ENCODE measurements around the gene RGS14. TPM values are rescaled to one million over a fixed set of nuclear protein-coding genes. Genes with fewer than 3 reads are reported as not detected.

The RGS14 gene
- polyA plus RNA-seq, 3 donors, result 16.3 to 18.9 (median 17.4) TPM

DNA sequence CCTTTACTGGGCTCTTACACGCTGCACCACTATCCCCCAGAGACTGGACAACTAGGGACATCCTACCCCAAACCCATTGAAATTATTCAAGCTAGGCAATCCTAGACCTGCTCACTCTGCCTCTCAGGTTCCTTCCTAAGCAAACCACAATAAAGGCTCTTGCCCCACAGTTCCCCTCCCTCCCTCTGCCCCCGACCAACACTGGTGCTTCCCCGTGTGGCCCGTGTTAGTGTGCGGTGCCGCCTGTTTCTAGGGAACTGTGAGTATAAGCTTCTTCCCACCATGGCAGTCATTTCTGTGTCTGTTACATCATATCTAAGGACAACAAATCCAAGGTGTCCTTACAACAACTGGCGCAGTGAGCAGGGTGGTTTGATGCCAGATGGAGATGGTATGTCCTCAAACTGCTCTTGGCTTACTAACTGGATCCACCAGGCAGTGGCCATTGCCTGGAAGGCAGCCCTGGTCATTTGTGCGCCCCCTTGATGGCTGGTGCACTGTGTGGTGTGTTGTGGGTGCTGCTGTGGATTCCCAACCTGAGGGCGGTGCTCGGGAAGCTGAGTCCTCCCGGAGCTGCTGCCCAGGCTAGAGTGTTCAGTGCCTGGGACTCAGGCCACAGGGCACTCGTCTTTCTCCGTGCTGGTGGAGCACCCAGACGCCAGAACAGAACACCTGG is 37.7 kb upstream of the RGS14 start:
- no peak for DNase-seq

DNA sequence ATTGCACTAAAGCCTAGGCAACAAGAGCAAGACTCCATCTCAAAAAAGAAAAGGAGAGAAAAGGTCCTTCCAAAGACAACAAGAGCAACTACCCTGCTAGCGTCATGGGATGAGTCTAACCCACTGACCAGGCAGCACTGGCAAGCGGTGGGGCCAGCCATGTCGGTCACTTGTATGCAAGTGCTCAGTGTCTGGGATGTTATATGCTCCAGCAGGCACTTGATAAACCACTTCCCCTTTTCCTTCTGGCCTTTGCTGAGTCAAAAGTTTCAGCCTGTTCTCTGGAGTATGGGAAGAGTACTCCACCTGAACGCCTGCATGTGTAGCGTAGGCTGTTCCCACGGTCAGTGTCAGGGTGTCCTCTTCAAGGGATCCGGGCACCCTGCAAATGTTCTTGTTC is 36.8 kb upstream of the RGS14 start:
- no peak for DNase-seq

DNA sequence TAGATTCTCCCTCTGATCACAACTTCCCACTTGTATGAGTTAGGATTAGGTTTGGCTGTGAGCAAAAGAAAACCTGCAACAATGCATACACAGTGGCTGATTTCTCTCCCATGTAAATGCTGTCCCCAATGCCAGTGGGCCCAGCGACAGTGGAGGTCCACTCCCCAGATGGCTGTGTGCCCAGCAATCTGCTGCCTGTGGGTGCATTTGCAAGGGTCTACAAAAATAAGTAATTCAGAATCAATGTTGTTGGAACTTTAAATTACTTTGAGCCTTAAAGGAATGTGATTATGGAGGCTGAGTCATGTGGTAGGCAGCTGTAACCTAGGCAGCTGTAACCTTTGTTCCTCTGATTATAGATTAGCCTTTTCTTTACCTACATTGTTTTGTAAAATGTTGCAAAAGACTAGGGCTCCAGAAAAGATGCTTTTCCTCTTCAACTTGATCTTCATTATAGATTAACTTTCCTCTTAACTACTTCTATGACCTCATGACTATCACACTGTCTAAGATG is 31.8 kb upstream of the RGS14 start:
- no peak for DNase-seq

DNA sequence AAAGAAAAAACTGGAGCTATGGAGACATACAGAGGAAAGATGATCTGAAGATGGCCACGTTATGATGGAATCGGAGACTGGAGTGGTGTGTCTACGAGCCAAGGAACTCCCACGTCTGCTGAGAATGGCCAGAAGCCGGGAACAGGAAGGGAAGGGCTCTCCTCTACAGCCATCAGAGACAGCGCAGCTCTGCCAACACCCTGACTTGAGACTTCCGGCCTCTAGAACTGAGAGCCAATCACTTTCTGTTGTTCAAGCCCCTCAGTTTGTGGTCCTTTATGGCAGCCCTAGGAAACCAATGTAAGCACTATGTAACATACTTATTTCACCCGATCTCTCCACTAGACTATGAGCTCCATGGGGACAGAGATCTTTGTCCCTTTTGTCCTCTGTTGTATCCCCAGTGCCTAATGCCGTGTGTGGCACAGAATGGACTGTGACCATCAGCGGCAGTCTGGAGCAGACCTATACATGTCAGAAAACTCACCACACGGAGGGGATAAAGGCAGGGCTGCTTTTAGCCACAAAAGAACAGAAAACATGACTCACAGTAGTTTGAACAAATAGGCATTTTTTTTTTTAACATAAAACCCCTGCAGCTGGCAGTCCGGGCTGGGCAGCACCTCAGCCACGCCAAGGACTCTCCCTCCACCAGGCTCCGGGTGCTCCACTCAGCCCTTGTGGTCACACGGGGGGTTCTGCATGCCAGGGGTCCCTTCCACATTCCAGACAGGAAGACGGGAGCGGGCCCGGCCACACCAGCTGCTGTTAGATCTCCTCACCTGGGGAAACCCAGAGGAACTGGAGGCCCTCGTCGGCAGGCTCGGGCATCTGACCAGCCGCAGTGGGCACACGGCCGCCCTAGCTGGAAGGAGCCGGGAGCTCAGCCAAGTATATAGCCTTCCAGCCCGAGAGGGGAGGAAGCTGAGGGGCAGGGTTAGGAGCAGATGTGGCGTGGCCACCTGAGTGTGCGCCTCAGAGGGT is 29.9 kb upstream of the RGS14 start:
- no peak for DNase-seq

DNA sequence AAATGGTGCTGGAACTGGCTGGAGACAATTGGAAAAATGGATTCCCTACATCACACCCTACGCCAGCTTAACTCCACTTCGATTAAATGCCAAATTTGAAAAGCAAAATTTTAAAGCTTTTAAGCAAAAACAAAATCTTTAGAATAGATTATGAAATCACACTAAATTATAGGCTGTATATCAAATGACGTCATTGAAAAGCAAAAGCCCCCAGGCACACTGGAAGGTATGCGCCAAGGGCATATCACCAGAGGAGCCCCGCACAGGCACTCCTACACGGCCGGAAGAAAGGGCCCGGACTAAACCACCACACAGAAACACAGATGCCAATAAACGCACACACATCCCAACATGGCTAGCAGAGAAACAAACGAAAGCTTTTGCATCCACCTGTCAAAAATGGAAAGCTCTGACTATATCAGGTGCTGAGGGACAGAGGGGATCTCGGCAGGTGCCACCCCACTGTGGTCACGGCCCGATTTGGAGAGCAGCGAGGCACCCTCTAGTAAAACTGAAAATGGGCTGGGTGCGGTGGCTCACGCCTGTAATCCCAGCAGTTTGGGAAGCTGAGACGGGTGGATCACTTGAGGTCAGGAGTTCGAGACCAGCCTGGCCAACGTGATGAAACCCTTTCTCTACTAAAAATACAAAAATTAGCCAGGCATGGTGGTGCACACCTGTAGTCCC is 29.0 kb upstream of the RGS14 start:
- no peak for DNase-seq

DNA sequence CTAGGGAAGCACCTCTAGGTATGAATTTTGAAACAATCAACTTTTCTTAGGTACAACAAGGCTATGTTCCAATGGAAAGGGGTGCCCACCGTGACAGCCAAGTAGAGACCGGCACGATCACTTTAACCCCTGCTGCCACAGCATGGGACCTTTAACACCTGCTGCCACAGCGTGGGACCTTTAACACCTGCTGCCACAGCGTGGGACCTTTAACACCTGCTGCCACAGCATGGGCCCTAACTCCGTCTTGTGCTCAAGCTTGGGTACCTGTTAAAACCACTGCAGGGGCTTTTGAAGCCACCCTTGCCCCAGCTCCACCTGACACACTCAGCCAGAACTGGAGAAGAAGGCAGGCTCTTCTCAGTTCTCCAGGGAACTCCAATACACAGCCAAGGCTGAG is 27.8 kb upstream of the RGS14 start:
- DNase-seq, result no peak

DNA sequence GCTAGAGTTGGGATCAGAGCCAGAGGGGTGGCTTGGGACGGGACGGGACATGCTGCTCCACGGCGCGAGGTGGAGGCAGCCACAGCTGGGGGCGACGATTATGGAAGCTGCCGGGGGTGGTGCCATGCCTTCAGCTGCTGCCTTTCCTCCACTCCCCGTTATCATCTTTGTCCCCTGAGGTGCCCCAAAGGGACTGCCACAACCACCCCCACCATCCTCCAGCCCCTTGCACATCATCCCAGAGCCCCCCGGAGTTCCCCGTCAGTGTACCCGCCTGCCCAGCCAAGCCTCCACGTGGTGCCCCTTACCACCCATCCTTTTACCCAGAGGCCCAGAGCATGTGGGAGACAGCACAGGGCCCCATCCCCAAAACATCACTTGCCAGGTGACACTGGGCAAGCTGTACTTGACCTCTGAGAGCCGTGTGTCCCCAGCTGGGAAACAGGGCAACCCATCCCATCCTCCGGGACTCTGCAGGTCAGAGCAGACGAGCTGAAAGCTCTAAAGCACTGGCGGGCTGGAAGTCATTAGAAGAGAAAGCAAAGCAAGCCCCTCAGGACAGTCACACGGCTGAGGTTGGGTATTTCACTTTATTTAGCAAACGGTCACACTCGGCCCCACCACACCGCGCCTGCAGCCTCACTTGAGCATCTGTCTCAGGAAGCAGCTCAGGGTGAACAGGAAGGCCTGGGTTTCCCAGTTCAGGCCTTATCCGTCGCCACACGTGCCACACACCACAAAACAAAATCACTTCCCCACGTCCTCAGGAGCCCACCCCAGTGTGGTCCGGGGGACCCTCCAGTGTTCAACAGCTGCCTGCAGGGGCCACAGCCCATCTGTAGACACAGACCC is 26.5 kb upstream of the RGS14 start:
- DNase-seq, result no peak

DNA sequence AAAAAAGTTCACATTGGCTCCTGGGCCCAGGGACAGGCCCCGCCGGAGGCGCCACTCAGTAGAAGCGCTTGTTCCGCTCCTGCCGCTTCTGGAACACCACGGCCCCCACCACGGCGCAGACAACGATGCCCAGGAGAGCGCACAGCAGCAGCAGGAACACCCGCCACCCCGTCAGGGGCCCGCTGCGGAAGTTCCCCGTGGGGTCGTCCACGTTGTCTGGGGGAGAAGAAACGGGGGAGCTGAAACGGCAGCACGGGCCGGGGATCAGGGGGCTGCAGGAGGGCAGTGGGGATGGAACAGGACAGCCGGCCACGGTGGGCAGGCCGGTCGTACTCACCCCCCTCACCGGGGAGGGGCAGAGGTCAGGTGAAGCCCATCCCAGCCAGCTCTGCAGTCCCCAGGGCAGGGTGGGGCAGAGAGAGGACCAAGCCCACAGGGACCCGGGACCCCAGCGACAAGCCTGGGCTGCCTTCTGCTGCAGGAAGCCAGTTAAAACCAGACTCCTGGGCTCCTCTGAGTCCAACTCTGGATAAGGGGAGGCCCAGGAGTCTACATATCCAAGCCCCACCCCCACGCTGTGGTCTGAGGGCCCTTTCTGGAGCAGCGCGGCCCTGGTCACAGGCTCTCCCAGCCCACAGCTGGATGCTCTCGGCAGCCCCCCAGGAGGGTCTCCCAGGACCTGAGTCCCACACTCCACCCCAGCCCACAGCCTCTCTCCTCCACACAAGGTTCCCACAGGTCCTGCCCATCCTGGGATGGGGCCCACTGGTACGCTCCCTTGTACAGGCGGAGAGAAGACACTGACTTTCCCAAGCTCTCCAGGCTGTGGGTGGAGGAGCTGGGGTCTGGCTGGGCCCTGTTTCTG is 25.5 kb upstream of the RGS14 start:
- DNase-seq, result no peak

DNA sequence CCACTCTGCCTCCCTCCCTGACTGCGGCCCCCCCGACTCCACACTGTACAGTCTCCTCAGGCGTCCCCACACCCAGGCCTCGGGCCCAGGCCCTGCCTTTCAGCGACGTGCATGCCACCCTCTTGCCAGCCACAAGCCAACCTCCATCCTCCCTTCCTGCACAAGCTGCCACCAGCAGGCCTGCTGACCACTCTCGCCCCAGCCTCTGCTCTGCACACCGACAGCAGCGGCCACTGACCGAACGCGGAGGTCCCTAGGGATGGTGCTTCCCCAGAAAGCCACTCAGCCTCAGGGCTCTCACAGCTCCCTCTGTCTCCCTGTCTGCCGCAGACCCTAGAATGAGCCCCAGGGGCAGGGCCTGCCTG is 24.8 kb upstream of the RGS14 start:
- DNase-seq, result no peak

DNA sequence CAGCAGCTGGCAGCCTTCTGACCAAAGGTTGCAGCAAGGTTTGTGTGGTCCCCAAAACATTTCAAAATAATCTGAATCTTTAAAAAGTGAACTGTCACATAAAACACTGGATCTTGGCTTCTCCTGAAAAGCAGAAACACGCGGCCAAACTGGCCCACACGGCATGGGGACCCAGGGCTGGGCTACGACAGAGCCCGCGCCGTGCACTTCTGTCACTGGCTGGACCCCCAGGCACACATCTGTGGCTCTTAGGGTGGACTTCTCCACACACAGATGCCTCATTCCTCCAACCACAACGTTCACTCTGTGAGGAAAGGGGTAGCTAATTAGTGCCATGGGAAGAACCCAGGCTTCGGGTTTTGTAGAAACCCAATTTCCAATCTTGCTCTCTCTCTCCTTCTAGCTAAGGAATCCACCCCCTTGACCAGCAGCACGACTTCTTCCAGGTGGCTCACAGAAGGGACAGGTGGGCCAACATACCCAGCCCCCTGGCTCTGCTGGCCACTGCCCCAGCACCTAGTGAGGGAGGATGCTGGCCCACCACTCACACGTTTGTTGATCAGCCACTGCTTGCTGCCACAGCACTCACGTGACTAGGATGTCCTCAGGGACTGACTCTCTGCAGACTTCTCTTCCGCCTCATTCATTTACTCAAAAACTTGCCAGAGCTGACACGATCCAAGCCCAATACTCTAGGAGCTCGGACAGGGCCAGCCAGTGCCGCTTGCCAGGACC is 24.1 kb upstream of the RGS14 start:
- DNase-seq, result no peak

DNA sequence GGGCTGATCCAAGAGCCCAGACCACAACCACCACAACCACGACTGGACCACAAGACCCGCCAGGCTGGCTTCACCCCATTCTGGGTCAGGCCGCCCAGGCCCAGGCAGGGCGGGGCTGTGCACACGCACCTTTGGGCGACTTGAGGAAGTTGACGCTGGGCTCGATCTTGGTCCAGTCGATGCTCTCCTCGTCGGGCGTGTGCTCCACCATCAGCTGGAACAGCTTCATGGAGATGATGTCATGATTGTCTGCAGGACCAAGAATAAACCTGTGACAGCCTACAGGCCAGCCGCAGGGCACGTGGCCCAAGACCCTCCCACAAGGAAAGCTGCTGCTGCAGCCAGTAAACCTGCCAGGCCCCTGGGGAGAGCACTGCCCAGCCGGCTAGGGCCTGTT is 23.6 kb upstream of the RGS14 start:
- no peak for DNase-seq

DNA sequence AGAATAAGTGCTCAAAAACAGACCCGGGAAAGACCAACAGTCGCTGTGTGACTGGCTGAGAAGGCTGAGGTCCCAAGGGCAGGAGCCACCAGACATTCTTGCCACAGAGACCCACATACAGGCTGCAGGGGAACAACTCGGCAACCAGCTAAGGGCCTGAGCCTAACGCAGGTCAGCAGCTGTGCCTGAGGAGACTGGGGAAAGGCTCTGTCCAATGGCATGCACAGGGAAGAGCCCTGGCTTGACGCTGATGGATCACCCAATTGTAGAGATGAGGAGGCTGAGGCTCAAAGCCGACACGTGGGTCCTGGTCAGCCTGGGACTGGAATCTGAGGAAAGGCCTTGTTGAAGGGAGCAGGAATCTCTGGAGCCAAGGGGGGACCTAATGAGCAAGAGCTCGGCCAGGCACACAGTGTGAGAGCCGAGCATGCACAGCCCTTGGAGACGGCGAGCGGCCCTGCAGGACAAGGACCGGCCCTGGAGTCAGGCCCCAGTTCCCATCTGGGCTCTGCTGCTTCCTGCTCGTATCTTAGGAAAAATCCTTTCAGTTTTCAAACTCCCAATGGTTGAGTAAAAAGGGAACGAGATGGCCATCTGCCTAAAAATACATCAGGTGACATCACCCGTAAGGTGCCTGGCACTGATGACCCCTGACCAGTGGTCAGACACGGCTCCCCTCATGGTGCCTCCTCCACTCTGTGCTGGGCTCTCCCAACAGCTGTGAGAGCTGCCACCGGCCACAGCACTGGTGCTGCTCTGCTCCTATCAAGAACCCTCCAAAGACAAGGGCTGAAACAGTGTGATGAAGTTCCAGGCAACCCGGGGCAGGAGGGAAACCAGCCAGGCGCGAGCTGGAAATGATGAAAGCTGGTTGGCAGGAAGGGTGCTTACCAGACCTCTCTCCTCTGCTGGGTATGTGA is 22.7 kb upstream of the RGS14 start:
- no peak for DNase-seq

DNA sequence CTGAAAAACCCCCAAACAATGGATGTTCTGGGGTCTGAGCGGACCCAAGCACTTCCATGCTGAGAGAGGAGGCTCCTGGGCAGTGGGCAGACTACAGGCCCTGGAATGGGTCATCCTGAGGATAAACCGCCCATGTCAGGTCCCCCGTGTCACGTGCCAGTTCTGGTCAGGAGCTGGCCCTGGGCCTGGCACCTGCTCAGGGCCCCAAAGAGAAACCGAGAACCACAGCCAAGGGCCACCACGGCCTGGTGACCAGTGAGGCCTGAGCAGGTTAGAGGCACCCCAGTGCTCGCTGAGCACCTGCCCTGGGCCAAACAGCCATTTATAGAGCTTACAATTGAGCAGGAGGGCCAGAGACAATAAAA is 22.0 kb upstream of the RGS14 start:
- no peak for DNase-seq

DNA sequence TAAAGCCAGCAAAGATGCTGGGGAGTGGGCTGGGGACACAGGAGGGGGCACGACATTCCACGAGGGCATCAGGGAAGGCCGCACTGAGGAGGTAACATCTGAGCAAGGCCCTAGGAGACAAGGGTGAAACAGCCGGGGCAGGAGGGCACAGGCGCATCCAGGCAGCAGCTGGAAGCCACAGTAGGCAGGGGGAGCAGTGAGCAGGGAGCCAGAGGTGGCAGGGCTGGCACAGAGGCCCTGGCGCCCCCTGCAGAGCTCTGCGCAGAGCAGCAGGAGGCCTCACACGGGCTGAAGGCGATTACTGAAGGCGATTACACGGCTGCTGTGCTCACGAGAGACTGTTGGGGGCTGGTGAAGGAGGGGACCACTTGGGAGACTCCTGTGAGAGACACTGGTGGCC is 21.6 kb upstream of the RGS14 start:
- no peak for DNase-seq

DNA sequence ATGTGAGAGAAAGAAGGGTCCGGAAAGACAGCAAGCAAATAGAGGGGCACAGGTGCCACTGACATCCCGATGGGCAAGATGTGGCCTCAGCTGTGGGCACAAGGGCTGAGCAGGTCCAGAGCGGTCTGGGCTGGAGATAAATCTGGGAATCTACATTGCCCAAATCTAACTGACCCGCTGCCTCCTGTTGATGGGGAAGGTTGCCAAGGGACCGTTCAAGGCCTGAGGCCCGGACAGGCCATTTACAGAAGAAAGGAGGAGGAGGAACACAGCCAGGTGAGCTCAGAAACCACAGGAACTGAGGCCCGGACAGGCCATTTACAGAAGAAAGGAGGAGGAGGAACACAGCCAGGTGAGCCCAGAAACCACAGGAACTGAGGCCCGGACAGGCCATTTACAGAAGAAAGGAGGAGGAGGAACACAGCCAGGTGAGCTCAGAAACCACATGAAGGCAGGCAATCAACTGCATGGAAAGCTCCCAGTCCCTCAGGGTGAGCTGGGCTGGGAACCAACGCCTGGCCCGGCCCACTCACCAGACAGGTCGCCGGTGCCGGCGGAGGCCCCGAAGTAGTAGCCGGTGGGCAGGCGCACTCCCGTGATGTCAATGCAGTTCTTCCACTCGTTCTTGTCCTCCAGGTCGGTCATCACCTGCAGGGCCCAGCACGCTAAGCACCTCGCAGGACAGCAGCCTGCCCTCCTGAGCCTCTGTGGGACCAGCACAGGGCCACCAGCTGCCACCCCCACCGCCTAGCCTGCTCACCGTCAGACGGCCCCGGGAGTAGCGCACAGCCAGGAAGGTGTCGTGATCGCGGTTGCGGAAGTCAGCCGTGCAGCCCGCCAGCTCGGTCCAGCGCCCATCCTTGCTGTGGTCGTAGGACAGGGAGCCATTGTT is 20.9 kb upstream of the RGS14 start:
- no peak for DNase-seq

DNA sequence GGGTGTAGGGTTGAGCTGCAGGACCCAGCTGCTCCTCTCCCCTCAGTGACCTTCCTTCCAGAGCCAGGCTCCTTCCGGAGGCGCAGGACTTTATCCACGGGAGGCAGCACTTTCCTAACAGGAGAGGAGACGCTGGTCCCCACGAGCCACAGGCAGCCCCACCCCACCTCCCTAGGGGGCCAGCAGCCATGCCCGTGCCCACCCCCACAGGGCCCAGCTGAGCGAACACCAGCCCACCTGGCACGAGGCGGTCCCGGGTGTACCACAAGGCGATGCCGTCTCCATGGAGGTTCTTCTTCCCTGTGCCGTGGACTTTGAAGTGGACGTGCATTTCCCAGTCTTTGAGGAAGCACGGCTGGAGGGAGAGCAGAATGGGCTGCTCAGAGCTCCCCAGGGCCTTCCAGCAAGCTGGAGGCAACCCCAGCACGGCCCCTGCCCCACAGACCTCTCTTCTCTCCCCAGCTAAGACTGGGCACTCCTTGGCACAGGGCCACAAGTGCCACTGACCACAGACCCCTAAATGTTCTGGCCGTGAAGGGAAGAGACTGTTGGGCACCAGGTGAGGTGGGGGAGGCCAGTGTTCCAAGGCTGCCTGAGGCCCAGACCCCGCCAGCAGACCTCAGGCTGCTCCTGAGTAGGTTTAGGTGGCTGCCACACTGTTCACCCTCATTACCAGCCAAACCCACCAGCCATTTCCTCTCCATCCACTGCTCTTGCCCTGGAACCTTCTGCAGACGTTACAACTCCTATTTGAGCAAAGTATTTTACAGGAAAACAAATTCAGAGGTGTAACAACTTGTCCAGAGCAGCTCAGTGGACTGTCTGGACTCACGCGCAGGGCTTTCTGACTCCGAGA is 19.2 kb upstream of the RGS14 start:
- DNase-seq, result no peak
